ENCODE data around the gene DMRT3.

The DMRT3 gene

GRCh38 chr9:1013021-1013420, 36.6 kb downstream of the DMRT3 start:
- Histone ChIP-seq H3K4me3 (ENCODE audit: low read length) (no peak overlapping the region), H3K9me3 (ENCODE audit: control insufficient read depth, insufficient read depth, low read length) (no peaks in the 10 kb centered on the region), H3K4me1 (ENCODE audit: control insufficient read depth, low read length) (peaks cover 3% of the 10 kb centered on the region; the same call in 1 of the 2 replicates), H3K27me3 (ENCODE audit: control insufficient read depth, low read length) (no peaks in the 10 kb centered on the region), H3K9me2 (replicated peaks; ENCODE audit: control insufficient read depth, low read length) (no peaks in the 10 kb centered on the region), H3F3A (ENCODE audit: control insufficient read depth, insufficient read depth) (no peaks in the 10 kb centered on the region), H4K20me1 (ENCODE audit: control insufficient read depth, insufficient read depth, low read depth, low read length) (no peaks in the 10 kb centered on the region), H3K79me2 (ENCODE audit: control insufficient read depth, low read length) (no peaks in the 10 kb centered on the region), H3K27ac (ENCODE audit: low read depth, low read length) (no peak overlapping the region), H3K4me2 (ENCODE audit: low read length) (no peak overlapping the region), H3K36me3 (ENCODE audit: control insufficient read depth, low read length) (no peaks in the 10 kb centered on the region)
- TF ChIP-seq, protein P1, sequence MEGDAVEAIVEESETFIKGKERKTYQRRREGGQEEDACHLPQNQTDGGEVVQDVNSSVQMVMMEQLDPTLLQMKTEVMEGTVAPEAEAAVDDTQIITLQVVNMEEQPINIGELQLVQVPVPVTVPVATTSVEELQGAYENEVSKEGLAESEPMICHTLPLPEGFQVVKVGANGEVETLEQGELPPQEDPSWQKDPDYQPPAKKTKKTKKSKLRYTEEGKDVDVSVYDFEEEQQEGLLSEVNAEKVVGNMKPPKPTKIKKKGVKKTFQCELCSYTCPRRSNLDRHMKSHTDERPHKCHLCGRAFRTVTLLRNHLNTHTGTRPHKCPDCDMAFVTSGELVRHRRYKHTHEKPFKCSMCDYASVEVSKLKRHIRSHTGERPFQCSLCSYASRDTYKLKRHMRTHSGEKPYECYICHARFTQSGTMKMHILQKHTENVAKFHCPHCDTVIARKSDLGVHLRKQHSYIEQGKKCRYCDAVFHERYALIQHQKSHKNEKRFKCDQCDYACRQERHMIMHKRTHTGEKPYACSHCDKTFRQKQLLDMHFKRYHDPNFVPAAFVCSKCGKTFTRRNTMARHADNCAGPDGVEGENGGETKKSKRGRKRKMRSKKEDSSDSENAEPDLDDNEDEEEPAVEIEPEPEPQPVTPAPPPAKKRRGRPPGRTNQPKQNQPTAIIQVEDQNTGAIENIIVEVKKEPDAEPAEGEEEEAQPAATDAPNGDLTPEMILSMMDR (IDR thresholded peaks at IDR 0.05; ENCODE audit: low read depth, low read length, poor library complexity, severe bottlenecking), result no peak
- TF ChIP-seq EZH2phosphoT487 (IDR thresholded peaks at IDR 0.05; ENCODE audit: borderline replicate concordance, low read length), result no peak

- Histone ChIP-seq H3F3A (ENCODE audit: control insufficient read depth, insufficient read depth) (no peaks in the 10 kb centered on the region), H3K4me1 (ENCODE audit: control insufficient read depth, low read length) (peaks cover 2% of the 10 kb centered on the region; the same call in 1 of the 2 replicates), H3K9me2 (replicated peaks; ENCODE audit: control insufficient read depth, low read length) (no peaks in the 10 kb centered on the region), H3K9me3 (ENCODE audit: control insufficient read depth, insufficient read depth, low read length) (no peaks in the 10 kb centered on the region), H3K79me2 (ENCODE audit: control insufficient read depth, low read length) (no peaks in the 10 kb centered on the region), H3K36me3 (ENCODE audit: control insufficient read depth, low read length) (no peaks in the 10 kb centered on the region), H4K20me1 (ENCODE audit: control insufficient read depth, insufficient read depth, low read depth, low read length) (no peaks in the 10 kb centered on the region), H3K4me3 (ENCODE audit: low read length) (no peak overlapping the region), H3K27ac (ENCODE audit: low read depth, low read length) (no peak overlapping the region), H3K27me3 (ENCODE audit: control insufficient read depth, low read length) (no peaks in the 10 kb centered on the region), H3K4me2 (ENCODE audit: low read length) (no peak overlapping the region)
- TF ChIP-seq, protein P1 (IDR thresholded peaks at IDR 0.05; ENCODE audit: low read depth, low read length, poor library complexity, severe bottlenecking), result no peak
- no peak for TF ChIP-seq EZH2phosphoT487 (IDR thresholded peaks at IDR 0.05; ENCODE audit: borderline replicate concordance, low read length)
Observed at GRCh38 chr9:1014225-1014624, 37.8 kb downstream of the DMRT3 start.

GRCh38 chr9:1014640-1015039, 38.2 kb downstream of the DMRT3 start:
- Histone ChIP-seq H3K4me3 (ENCODE audit: low read length) (no peak overlapping the region), H4K20me1 (ENCODE audit: control insufficient read depth, insufficient read depth, low read depth, low read length) (no peaks in the 10 kb centered on the region), H3K9me2 (replicated peaks; ENCODE audit: control insufficient read depth, low read length) (no peaks in the 10 kb centered on the region), H3K9me3 (ENCODE audit: control insufficient read depth, insufficient read depth, low read length) (no peaks in the 10 kb centered on the region), H3K27ac (ENCODE audit: low read depth, low read length) (no peak overlapping the region), H3K36me3 (ENCODE audit: control insufficient read depth, low read length) (no peaks in the 10 kb centered on the region), H3F3A (ENCODE audit: control insufficient read depth, insufficient read depth) (no peaks in the 10 kb centered on the region), H3K27me3 (ENCODE audit: control insufficient read depth, low read length) (peaks cover under 1% of the 10 kb centered on the region; the same call in 1 of the 2 replicates), H3K4me1 (ENCODE audit: control insufficient read depth, low read length) (no peaks in the 10 kb centered on the region), H3K79me2 (ENCODE audit: control insufficient read depth, low read length) (no peaks in the 10 kb centered on the region), H3K4me2 (ENCODE audit: low read length) (no peak overlapping the region)
- TF ChIP-seq, protein P1 (IDR thresholded peaks at IDR 0.05; ENCODE audit: low read depth, low read length, poor library complexity, severe bottlenecking), result no peak
- no peak for TF ChIP-seq EZH2phosphoT487 (IDR thresholded peaks at IDR 0.05; ENCODE audit: borderline replicate concordance, low read length)
